KMS-11 (cell line): ENCODE results near the gene KCNJ16.

Experiments used
- H2AFZ ChIP-seq: fragments of 200-600 bp; sonication (generic); 2 replicates; pipeline ENCODE4 v1.6.1; 2016; ENCODE audit warnings: antibody characterized with exemption, mixed run types, low read depth
- H3K27ac ChIP-seq: fragments of 200-600 bp; sonication (generic); 2 replicates; pipeline ENCODE4 v1.6.1; 2016; ENCODE audit warnings: mild to moderate bottlenecking, mixed run types
- H3K27me3 ChIP-seq: fragments of 200-600 bp; sonication (generic); 2 replicates; pipeline ENCODE4 v1.6.1; 2017; ENCODE audit warnings: mild to moderate bottlenecking, low read depth, mixed run types, moderate library complexity; ENCODE audit not compliant: insufficient read depth
- H3K36me3 ChIP-seq: fragments of 200-600 bp; sonication (generic); 2 replicates; pipeline ENCODE4 v1.6.1; 2017; ENCODE audit warnings: mild to moderate bottlenecking, mixed run types; ENCODE audit not compliant: insufficient read depth
- H3K4me1 ChIP-seq: fragments of 200-600 bp; sonication (generic); 2 replicates; pipeline ENCODE4 v1.6.1; 2016; ENCODE audit warnings: mild to moderate bottlenecking, low read depth, mixed run types; ENCODE audit not compliant: poor library complexity, severe bottlenecking
- H3K4me2 ChIP-seq: fragments of 200-600 bp; sonication (generic); 2 replicates; pipeline ENCODE4 v1.7.0; 2016; ENCODE audit warnings: mild to moderate bottlenecking, mixed run types
- H3K4me3 ChIP-seq: fragments of 200-600 bp; sonication (generic); IDR thresholded peaks from 2 replicates; pipeline ENCODE4 v1.6.1; 2017; ENCODE audit warnings: low read depth, low read length, mixed read lengths; ENCODE audit not compliant: insufficient read depth
- H3K79me2 ChIP-seq: fragments of 200-600 bp; sonication (generic); 2 replicates; pipeline ENCODE4 v1.6.1; 2016; ENCODE audit warnings: low read depth, mixed run types; ENCODE audit not compliant: insufficient read depth
- H3K9ac ChIP-seq: fragments of 200-600 bp; sonication (generic); 2 replicates; pipeline ENCODE4 v1.6.1; 2016; ENCODE audit warnings: mild to moderate bottlenecking, mixed run types
- H4K20me1 ChIP-seq: fragments of 200-600 bp; sonication (generic); 2 replicates; pipeline ENCODE4 v1.6.1; 2016; ENCODE audit warnings: mild to moderate bottlenecking, mixed run types; ENCODE audit not compliant: insufficient read depth
- TF ChIP-seq, protein P1 (sequence below): fragments of 200-600 bp; sonication (generic); conservative IDR thresholded peaks from 2 replicates; pipeline ENCODE4 v1.6.1; 2017; ENCODE audit warnings: low read depth, mild to moderate bottlenecking, antibody characterized with exemption, low read length, moderate library complexity, mixed read lengths

Gene KCNJ16

GRCh38 chr17:70031341-70031740, 43.7 kb upstream of the KCNJ16 start:
- H3K4me1 ChIP-seq = no peaks in the 10 kb centered on the region
- H2AFZ ChIP-seq = no peak overlapping the region
- H3K79me2 ChIP-seq = no peaks in the 10 kb centered on the region
- no peak overlapping the region for H3K9ac ChIP-seq
- no peaks in the 10 kb centered on the region for H3K36me3 ChIP-seq
- H3K27me3 ChIP-seq = no peaks in the 10 kb centered on the region
- no peaks in the 10 kb centered on the region for H4K20me1 ChIP-seq
- TF ChIP-seq, protein P1, sequence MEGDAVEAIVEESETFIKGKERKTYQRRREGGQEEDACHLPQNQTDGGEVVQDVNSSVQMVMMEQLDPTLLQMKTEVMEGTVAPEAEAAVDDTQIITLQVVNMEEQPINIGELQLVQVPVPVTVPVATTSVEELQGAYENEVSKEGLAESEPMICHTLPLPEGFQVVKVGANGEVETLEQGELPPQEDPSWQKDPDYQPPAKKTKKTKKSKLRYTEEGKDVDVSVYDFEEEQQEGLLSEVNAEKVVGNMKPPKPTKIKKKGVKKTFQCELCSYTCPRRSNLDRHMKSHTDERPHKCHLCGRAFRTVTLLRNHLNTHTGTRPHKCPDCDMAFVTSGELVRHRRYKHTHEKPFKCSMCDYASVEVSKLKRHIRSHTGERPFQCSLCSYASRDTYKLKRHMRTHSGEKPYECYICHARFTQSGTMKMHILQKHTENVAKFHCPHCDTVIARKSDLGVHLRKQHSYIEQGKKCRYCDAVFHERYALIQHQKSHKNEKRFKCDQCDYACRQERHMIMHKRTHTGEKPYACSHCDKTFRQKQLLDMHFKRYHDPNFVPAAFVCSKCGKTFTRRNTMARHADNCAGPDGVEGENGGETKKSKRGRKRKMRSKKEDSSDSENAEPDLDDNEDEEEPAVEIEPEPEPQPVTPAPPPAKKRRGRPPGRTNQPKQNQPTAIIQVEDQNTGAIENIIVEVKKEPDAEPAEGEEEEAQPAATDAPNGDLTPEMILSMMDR = no peak
- no peak overlapping the region for H3K27ac ChIP-seq
- no peak overlapping the region for H3K4me2 ChIP-seq
- H3K4me3 ChIP-seq = no peak overlapping the region

DNA sequence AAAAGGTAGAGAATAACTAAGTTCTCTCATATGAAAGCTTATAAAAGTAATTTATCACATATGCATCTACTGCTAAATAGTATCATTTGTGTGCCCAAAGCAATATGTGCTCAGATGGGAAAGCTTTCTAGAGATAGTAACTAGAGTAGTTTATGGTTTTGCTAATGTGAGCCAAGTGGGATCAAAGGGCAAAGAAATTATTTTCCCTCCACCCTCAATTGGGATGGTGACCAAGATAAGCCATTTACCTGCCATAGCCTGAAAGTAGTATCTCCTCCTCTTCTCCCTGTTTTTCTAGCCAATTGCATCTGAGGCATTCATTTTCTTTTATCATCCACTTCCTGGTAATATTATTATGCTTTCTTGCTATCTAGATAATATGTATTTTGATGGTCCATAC, 41.9 kb upstream of the KCNJ16 start:
- no peaks in the 10 kb centered on the region for H3K36me3 ChIP-seq
- H3K27me3 ChIP-seq = no peaks in the 10 kb centered on the region
- no peaks in the 10 kb centered on the region for H3K4me1 ChIP-seq
- H3K4me3 ChIP-seq = no peak overlapping the region
- H4K20me1 ChIP-seq = no peaks in the 10 kb centered on the region
- no peaks in the 10 kb centered on the region for H3K79me2 ChIP-seq
- H2AFZ ChIP-seq = no peak overlapping the region
- no peak overlapping the region for H3K9ac ChIP-seq
- H3K27ac ChIP-seq = no peak overlapping the region
- no peak overlapping the region for H3K4me2 ChIP-seq
- TF ChIP-seq, protein P1 = no peak

- Histone ChIP-seq H3K27ac (no peak overlapping the region), H4K20me1 (no peaks in the 10 kb centered on the region), H3K4me2 (no peak overlapping the region), H3K27me3 (no peaks in the 10 kb centered on the region), H3K36me3 (no peaks in the 10 kb centered on the region), H3K79me2 (no peaks in the 10 kb centered on the region), H3K4me1 (no peaks in the 10 kb centered on the region), H2AFZ (no peak overlapping the region), H3K4me3 (no peak overlapping the region), H3K9ac (no peak overlapping the region)
- TF ChIP-seq, protein P1 = no peak
Measured at GRCh38 chr17:70034158-70034557, 40.9 kb upstream of the KCNJ16 start.

GRCh38 chr17:70037498-70037897, 37.5 kb upstream of the KCNJ16 start:
- no peak overlapping the region for H3K9ac ChIP-seq
- no peaks in the 10 kb centered on the region for H3K27me3 ChIP-seq
- no peaks in the 10 kb centered on the region for H3K36me3 ChIP-seq
- no peaks in the 10 kb centered on the region for H4K20me1 ChIP-seq
- H3K4me2 ChIP-seq = no peak overlapping the region
- H2AFZ ChIP-seq = no peak overlapping the region
- TF ChIP-seq, protein P1 = no peak
- no peaks in the 10 kb centered on the region for H3K4me1 ChIP-seq
- no peaks in the 10 kb centered on the region for H3K79me2 ChIP-seq
- H3K27ac ChIP-seq = no peak overlapping the region
- no peak overlapping the region for H3K4me3 ChIP-seq
